ENCODE results near the gene NR5A1.

NR5A1 gene

DNA sequence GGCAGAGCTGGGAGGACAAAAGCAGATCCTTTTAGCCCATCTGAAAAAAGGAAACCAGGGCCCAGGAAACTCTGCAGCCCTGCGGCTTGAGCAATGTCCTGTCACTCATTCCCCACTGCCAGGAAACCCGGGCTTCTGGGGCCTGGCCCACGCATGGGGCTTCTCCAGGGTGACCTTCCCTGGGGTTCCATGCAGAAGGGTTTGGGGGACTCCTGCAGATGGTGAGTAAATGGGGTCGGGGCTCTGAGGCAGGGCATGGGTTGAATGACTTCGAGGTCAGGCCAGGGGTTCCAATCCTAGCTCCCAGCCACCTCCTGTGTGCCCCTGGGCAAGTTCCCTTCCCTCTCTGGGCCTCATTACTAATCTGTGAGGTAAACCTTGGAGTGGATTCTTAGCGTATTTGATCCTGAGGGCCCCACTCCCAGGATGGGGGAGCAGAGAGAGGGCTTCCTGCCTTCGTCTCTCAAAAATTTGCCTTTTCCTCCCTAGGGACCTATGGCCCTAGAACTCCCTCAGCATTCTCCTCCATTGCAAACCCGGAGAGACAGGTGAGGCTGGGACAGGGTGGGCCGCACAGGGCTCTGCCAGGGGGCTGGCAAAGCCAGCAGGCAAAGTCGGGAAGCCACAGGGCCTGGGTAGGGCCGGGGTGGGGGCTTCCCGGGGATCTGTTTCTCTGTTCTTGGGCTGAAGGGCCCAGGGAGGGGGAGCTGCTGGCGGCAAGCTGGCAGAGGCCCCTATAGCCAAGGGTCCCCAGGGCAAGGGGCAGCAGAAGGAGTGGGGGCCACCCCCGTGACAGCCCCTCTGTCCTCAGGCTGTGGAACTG lies 31.1 kb downstream of the NR5A1 start:
- H3K27ac ChIP-seq (ENCODE audit: low read depth, low read length) = no peak overlapping the region
- H3K4me3 ChIP-seq (ENCODE audit: low read depth in 1 of 2, low read length in 2 of 2) = no peak overlapping the region
- H3K27me3 ChIP-seq (ENCODE audit: control insufficient read depth in 1 of 2, insufficient read depth in 2 of 2, low read length in 2 of 2) = peaks cover 29 to 36% of the 10 kb centered on the region in 2 donors
- H3K4me1 ChIP-seq (ENCODE audit: control insufficient read depth in 1 of 2, insufficient read depth in 2 of 2, low read length in 2 of 2) = peaks cover 0 to 4% of the 10 kb centered on the region in 2 donors
- no peaks in the 10 kb centered on the region for H3K9me3 ChIP-seq (ENCODE audit: control insufficient read depth in 1 of 2, low read length in 2 of 2)
- no peaks in the 10 kb centered on the region for H3K36me3 ChIP-seq (ENCODE audit: control insufficient read depth in 1 of 2, insufficient read depth in 2 of 2, low read length in 2 of 2)
- H3K9ac ChIP-seq (ENCODE audit: low read depth in 1 of 2, low read length in 2 of 2) = no peak overlapping the region

DNA sequence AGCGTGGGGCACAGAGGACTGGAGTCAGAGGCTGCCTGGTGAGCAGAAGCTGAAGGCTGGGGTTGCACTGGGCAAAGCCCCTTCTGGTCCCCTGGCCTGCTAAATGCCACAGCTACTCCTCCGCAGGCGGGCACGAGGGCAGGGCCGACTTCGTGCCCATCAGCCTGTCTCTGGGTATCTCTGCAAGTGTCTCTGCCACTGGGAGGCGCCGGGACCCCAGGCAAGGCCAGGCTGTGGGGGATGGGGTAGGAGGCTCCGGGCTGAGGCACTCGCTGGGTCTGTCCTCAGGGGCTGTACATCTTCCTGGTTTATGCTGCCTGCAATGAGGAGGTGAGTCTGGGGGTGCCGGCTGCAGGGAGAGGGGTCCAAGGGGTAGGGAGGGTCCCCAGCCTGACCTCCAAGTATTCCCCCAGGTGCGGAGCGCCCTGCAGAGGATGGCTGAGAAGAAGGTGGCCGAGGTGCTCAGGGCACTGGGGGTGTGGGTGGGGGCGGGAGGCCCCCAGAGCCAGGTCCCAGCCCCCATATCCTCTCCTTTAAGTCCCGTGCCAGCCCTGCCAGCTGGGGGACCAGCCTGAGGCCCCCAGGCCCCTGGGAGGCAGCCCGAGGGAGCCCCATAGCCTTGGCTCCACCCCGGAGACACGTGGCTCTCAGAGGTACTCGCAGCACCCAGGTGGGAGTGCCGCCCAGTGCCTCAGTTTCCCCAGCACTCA lies 31.9 kb downstream of the NR5A1 start:
- Histone ChIP-seq H3K4me3 (ENCODE audit: low read depth in 1 of 2, low read length in 2 of 2) (no peak overlapping the region), H3K9me3 (ENCODE audit: control insufficient read depth in 1 of 2, low read length in 2 of 2) (no peaks in the 10 kb centered on the region), H3K9ac (ENCODE audit: low read depth in 1 of 2, low read length in 2 of 2) (no peak overlapping the region), H3K27me3 (ENCODE audit: control insufficient read depth in 1 of 2, insufficient read depth in 2 of 2, low read length in 2 of 2) (peaks cover 29 to 35% of the 10 kb centered on the region in 2 donors), H3K4me1 (ENCODE audit: control insufficient read depth in 1 of 2, insufficient read depth in 2 of 2, low read length in 2 of 2) (peaks cover 0 to 2% of the 10 kb centered on the region in 2 donors), H3K27ac (ENCODE audit: low read depth, low read length) (no peak overlapping the region), H3K36me3 (ENCODE audit: control insufficient read depth in 1 of 2, insufficient read depth in 2 of 2, low read length in 2 of 2) (no peaks in the 10 kb centered on the region)

DNA sequence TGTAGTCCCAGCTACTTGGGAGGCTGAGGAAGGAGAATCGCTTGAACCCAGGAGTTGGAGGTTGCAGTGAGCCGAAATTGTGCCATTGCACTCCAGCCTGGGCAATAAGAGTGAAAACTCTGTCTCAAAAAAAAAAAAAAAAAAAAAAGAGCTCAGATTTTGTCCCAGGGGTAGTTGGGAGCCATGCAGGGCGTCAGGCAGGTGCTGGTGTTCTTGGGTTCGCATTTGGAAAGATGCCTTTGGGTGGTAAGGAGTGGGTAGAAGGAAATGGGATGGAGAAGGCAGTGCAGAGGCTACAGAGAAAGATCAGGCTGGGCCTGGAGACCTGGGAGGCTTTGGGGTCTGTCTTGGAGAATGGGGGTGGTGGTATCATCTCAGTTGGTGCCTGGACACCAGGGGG lies 33.0 kb downstream of the NR5A1 start:
- no peak overlapping the region for H3K27ac ChIP-seq (ENCODE audit: low read depth, low read length)
- H3K9me3 ChIP-seq (ENCODE audit: control insufficient read depth in 1 of 2, low read length in 2 of 2) = no peaks in the 10 kb centered on the region
- H3K27me3 ChIP-seq (ENCODE audit: control insufficient read depth in 1 of 2, insufficient read depth in 2 of 2, low read length in 2 of 2) = peaks cover 21 to 24% of the 10 kb centered on the region in 2 donors
- no peak overlapping the region for H3K4me3 ChIP-seq (ENCODE audit: low read depth in 1 of 2, low read length in 2 of 2)
- no peaks in the 10 kb centered on the region for H3K4me1 ChIP-seq (ENCODE audit: control insufficient read depth in 1 of 2, insufficient read depth in 2 of 2, low read length in 2 of 2)
- no peak overlapping the region for H3K9ac ChIP-seq (ENCODE audit: low read depth in 1 of 2, low read length in 2 of 2)
- H3K36me3 ChIP-seq (ENCODE audit: control insufficient read depth in 1 of 2, insufficient read depth in 2 of 2, low read length in 2 of 2) = no peaks in the 10 kb centered on the region

DNA sequence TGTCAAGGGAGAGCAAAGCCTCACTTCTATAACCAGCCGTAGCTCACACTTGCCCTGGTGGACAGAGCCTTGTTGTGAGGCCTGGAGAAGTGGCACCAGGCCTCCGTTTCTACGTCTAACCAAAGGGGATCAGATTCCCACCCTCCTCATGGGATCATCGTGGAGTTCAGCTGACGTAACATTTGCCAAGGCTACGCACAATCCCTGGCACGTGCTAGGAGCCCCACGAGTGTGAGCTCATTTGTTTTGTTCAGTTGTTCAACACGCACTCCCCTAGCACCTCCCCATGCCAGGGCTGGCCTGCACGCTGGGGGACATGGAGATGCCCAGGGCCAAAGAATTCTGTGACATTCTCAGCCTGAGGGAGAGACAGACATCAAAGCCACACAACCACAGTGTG lies 33.9 kb downstream of the NR5A1 start:
- H3K27me3 ChIP-seq (ENCODE audit: control insufficient read depth in 1 of 2, insufficient read depth in 2 of 2, low read length in 2 of 2) = peaks cover 13 to 16% of the 10 kb centered on the region in 2 donors
- no peak overlapping the region for H3K4me3 ChIP-seq (ENCODE audit: low read depth in 1 of 2, low read length in 2 of 2)
- no peak overlapping the region for H3K9ac ChIP-seq (ENCODE audit: low read depth in 1 of 2, low read length in 2 of 2)
- H3K27ac ChIP-seq (ENCODE audit: low read depth, low read length) = no peak overlapping the region
- no peaks in the 10 kb centered on the region for H3K9me3 ChIP-seq (ENCODE audit: control insufficient read depth in 1 of 2, low read length in 2 of 2)
- H3K4me1 ChIP-seq (ENCODE audit: control insufficient read depth in 1 of 2, insufficient read depth in 2 of 2, low read length in 2 of 2) = no peaks in the 10 kb centered on the region
- no peaks in the 10 kb centered on the region for H3K36me3 ChIP-seq (ENCODE audit: control insufficient read depth in 1 of 2, insufficient read depth in 2 of 2, low read length in 2 of 2)

DNA sequence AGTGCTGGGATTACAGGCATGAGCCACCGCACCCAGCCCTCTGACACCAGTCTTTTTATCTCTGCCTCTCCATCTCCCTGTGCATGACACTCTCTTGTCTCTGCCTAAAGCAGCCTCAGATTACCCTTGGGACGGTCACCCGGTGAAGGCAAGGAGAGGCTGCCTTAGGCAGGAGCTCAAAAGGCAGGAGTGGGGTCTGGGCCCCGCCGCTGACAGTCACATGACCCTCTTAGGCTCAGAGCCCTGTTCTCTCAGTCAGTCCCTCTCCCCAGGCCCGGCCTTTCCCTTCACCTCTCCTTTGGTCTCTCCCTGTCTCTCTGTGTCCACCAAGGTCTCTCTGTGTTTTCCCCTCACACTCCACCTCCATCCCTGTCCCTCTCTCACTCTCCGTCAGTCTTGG lies 34.4 kb downstream of the NR5A1 start:
- H3K27me3 ChIP-seq (ENCODE audit: control insufficient read depth in 1 of 2, insufficient read depth in 2 of 2, low read length in 2 of 2) = peaks cover 8 to 11% of the 10 kb centered on the region in 2 donors
- no peak overlapping the region for H3K27ac ChIP-seq (ENCODE audit: low read depth, low read length)
- no peaks in the 10 kb centered on the region for H3K4me1 ChIP-seq (ENCODE audit: control insufficient read depth in 1 of 2, insufficient read depth in 2 of 2, low read length in 2 of 2)
- H3K36me3 ChIP-seq (ENCODE audit: control insufficient read depth in 1 of 2, insufficient read depth in 2 of 2, low read length in 2 of 2) = no peaks in the 10 kb centered on the region
- no peaks in the 10 kb centered on the region for H3K9me3 ChIP-seq (ENCODE audit: control insufficient read depth in 1 of 2, low read length in 2 of 2)
- no peak overlapping the region for H3K4me3 ChIP-seq (ENCODE audit: low read depth in 1 of 2, low read length in 2 of 2)
- no peak overlapping the region for H3K9ac ChIP-seq (ENCODE audit: low read depth in 1 of 2, low read length in 2 of 2)

DNA sequence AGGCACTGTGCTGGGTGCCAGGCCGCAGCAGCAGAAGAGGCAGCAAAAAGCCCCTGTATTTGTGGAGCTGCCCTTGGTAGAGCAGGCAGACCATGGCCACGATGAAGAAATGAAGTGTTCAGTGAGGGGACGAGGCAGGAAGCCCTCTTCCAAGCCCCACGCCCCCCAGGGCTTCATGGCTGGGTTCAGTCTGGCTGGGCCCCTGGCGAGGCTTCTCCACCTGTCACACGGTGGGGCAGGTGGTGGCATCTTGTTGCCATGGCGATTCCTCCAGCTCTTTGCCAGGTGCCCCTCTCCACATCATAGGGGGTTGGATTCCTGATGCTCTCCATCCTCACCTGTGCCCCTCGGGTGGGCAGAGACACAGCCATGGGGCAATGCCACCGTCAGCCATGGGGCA lies 35.4 kb downstream of the NR5A1 start:
- Histone ChIP-seq H3K9me3 (ENCODE audit: control insufficient read depth in 1 of 2, low read length in 2 of 2) (no peaks in the 10 kb centered on the region), H3K4me3 (ENCODE audit: low read depth in 1 of 2, low read length in 2 of 2) (no peak overlapping the region), H3K27me3 (ENCODE audit: control insufficient read depth in 1 of 2, insufficient read depth in 2 of 2, low read length in 2 of 2) (peaks cover 6 to 8% of the 10 kb centered on the region in 2 donors), H3K4me1 (ENCODE audit: control insufficient read depth in 1 of 2, insufficient read depth in 2 of 2, low read length in 2 of 2) (no peaks in the 10 kb centered on the region), H3K27ac (ENCODE audit: low read depth, low read length) (no peak overlapping the region), H3K9ac (ENCODE audit: low read depth in 1 of 2, low read length in 2 of 2) (no peak overlapping the region), H3K36me3 (ENCODE audit: control insufficient read depth in 1 of 2, insufficient read depth in 2 of 2, low read length in 2 of 2) (no peaks in the 10 kb centered on the region)

DNA sequence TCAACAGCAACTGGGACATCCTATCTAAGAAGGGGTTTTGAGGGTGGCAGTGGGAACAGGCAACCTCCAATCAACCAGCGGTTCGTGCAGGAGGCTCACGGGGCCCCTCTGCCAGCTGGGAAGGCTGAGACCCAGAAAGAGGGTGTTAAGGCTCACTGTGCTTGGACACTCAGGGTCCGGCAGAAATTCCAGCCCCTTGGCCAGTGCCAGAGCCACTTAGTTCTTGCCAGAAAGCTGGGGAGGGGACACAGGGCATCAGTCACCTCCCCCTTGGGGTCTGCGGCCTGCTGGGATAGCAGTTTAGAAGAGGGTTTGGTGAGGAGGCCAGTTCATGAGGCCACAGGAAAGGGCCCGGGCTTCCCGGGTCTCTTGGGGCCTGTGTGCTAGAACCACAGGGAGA lies 36.5 kb downstream of the NR5A1 start:
- H3K27ac ChIP-seq (ENCODE audit: low read depth, low read length) = no peak overlapping the region
- no peaks in the 10 kb centered on the region for H3K9me3 ChIP-seq (ENCODE audit: control insufficient read depth in 1 of 2, low read length in 2 of 2)
- peaks cover 1 to 6% of the 10 kb centered on the region in 2 donors for H3K27me3 ChIP-seq (ENCODE audit: control insufficient read depth in 1 of 2, insufficient read depth in 2 of 2, low read length in 2 of 2)
- no peaks in the 10 kb centered on the region for H3K4me1 ChIP-seq (ENCODE audit: control insufficient read depth in 1 of 2, insufficient read depth in 2 of 2, low read length in 2 of 2)
- no peaks in the 10 kb centered on the region for H3K36me3 ChIP-seq (ENCODE audit: control insufficient read depth in 1 of 2, insufficient read depth in 2 of 2, low read length in 2 of 2)
- no peak overlapping the region for H3K9ac ChIP-seq (ENCODE audit: low read depth in 1 of 2, low read length in 2 of 2)
- no peak overlapping the region for H3K4me3 ChIP-seq (ENCODE audit: low read depth in 1 of 2, low read length in 2 of 2)

DNA sequence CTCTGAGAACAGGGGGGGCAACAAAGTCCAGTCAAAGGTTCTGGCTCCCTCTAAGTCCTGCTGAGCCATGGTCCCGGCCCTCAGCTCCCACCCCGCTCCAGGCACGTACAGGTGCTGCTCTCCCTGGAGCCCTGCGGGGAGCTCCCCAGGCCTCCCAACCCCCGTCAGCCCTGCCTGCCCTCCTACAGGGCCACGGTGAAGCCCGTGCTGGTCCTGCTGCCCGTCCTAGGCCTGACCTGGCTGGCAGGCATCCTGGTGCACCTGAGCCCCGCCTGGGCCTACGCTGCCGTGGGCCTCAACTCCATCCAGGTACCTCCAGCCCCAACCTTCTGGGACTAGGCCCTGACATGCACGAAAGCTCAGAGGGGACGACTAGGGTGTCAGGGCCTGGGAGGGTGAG lies 36.9 kb downstream of the NR5A1 start:
- H3K36me3 ChIP-seq (ENCODE audit: control insufficient read depth in 1 of 2, insufficient read depth in 2 of 2, low read length in 2 of 2) = no peaks in the 10 kb centered on the region
- H3K9ac ChIP-seq (ENCODE audit: low read depth in 1 of 2, low read length in 2 of 2) = no peak overlapping the region
- no peaks in the 10 kb centered on the region for H3K4me1 ChIP-seq (ENCODE audit: control insufficient read depth in 1 of 2, insufficient read depth in 2 of 2, low read length in 2 of 2)
- H3K27ac ChIP-seq (ENCODE audit: low read depth, low read length) = no peak overlapping the region
- peaks cover 0 to 6% of the 10 kb centered on the region in 2 donors for H3K27me3 ChIP-seq (ENCODE audit: control insufficient read depth in 1 of 2, insufficient read depth in 2 of 2, low read length in 2 of 2)
- no peaks in the 10 kb centered on the region for H3K9me3 ChIP-seq (ENCODE audit: control insufficient read depth in 1 of 2, low read length in 2 of 2)
- H3K4me3 ChIP-seq (ENCODE audit: low read depth in 1 of 2, low read length in 2 of 2) = no peak overlapping the region

DNA sequence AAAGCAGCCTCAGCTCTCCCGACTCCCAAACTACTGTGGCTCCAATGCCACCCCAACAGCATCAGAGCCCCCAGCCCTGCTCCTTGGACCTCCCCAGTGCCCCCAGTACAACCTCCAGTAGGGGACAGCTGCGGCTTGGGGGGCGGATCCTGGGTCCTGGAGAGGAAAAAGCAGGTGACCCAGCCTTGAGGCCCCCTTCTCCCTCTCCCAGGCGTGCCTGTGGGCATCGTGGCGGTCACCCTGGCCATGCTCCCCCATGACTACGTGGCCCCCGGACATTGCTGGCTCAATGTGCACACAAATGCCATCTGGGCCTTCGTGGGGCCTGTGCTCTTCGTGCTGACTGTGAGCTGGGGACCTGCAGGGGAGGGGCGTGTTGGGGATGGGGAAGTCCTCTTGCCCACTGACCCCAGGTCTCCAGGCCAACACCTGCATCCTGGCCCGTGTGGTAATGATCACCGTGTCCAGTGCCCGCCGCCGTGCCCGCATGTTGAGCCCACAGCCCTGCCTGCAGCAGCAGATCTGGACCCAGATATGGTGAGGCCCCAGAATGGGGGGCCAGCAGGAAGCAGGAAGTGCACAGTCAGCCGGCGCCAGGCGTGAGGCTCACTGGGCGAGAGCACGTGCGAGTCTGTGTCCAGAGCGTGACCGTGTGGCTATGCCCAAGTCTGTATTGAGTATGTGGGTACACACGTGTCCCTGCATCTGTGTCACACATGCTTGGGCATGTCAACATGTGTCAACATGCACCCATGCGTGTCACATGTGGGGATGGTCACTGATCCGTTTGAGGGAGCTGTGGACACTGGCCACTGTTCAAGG lies 38.0 kb downstream of the NR5A1 start:
- Histone ChIP-seq H3K27me3 (ENCODE audit: control insufficient read depth in 1 of 2, insufficient read depth in 2 of 2, low read length in 2 of 2) (peaks cover 0 to 3% of the 10 kb centered on the region in 2 donors), H3K9ac (ENCODE audit: low read depth in 1 of 2, low read length in 2 of 2) (no peak overlapping the region), H3K4me1 (ENCODE audit: control insufficient read depth in 1 of 2, insufficient read depth in 2 of 2, low read length in 2 of 2) (no peaks in the 10 kb centered on the region), H3K4me3 (ENCODE audit: low read depth in 1 of 2, low read length in 2 of 2) (no peak overlapping the region), H3K27ac (ENCODE audit: low read depth, low read length) (no peak overlapping the region), H3K36me3 (ENCODE audit: control insufficient read depth in 1 of 2, insufficient read depth in 2 of 2, low read length in 2 of 2) (no peaks in the 10 kb centered on the region), H3K9me3 (ENCODE audit: control insufficient read depth in 1 of 2, low read length in 2 of 2) (no peaks in the 10 kb centered on the region)

Measured in duodenal mucosa (tissue), 2 donors.